Upper lobe of left lung (tissue), 6 donors: ENCODE measurements around the gene PGAM2. TPM values are rescaled to one million over a fixed set of nuclear protein-coding genes. Genes with fewer than 3 reads are reported as not detected.

Experiments used
- ATAC-seq, 2 donors: fragments of 200-7000 bp; cut with Tn5 transposase; one replicate each; pipeline ENCODE4 v1.9.1; 2022; ENCODE audit warnings: mild to moderate bottlenecking in 2 of 2, moderate library complexity in 2 of 2; ENCODE audit not compliant: low FRiP score in 2 of 2
- DNase-seq, 2 donors: peaks; one replicate each; pipeline ENCODE4 v3.0.0-alpha.2; 2019 to 2020
- H3K27ac ChIP-seq, 4 donors: fragments of 200-600 bp; sonication (generic); one replicate each; pipeline ENCODE4 v1.5.1; 2016 to 2019
- H3K27me3 ChIP-seq, 4 donors: fragments of 200-600 bp; sonication (generic); one replicate each; pipeline ENCODE4 v1.5.1; 2017 to 2019
- H3K36me3 ChIP-seq, 4 donors: fragments of 200-600 bp; sonication (generic); one replicate each; pipeline ENCODE4 v1.5.1; 2016 to 2019
- H3K4me1 ChIP-seq, 4 donors: fragments of 200-600 bp; sonication (generic); one replicate each; pipeline ENCODE4 v1.5.1; 2018 to 2019
- H3K4me3 ChIP-seq, 4 donors: fragments of 200-600 bp; sonication (generic); one replicate each; pipeline ENCODE4 v1.5.1; 2017 to 2019; ENCODE audit warnings: mild to moderate bottlenecking in 2 of 4, moderate library complexity in 1 of 4
- H3K9me3 ChIP-seq, 4 donors: fragments of 200-600 bp; sonication (generic); one replicate each; pipeline ENCODE4 v1.5.1; 2018 to 2019
- EP300 ChIP-seq, 4 donors: sonication (generic); formaldehyde crosslinking; IDR thresholded peaks; one replicate each; pipeline ENCODE4 v1.5.1; 2017; ENCODE audit warnings: antibody characterized with exemption in 4 of 4, control low read depth in 2 of 4
- POLR2A ChIP-seq, 4 donors: fragments of 450-650 bp; IDR thresholded peaks; one replicate each; pipeline ENCODE4 v1.5.1; 2016 to 2017; ENCODE audit warnings: antibody characterized with exemption in 4 of 4, mild to moderate bottlenecking in 2 of 4
- POLR2AphosphoS5 ChIP-seq, 2 donors: sonication (generic); formaldehyde crosslinking; IDR thresholded peaks; one replicate each; pipeline ENCODE4 v1.5.1; 2017; ENCODE audit warnings: antibody characterized with exemption in 2 of 2
- WGBS, 2 donors: methylation state at CpG; one replicate each; pipeline ENCODE4 v1.1.5; 2017 to 2018; 5-methylcytosine and 5-hydroxymethylcytosine counted together
- total RNA-seq, 6 donors: library from RNA; depleted of rRNA in 4 of 6; stranded (reverse); fragments of >200 nt in 4 of 6; gene quantifications; one replicate each; pipeline versions ENCODE4 v1.1.0 to v1.2.1, GENCODE V29; 2016 to 2021
- TF ChIP-seq, protein P1 (sequence below), 6 experiments: fragments of 450-650 bp in 4 of 6; fragments of 200-600 bp in 2 of 6; sonication (generic) in 2 of 6; IDR thresholded peaks; one replicate each; pipeline ENCODE4 v1.5.1; 2016 to 2019; ENCODE audit warnings: antibody characterized with exemption in 6 of 6
- donor health status: DM: no; HTN: no; CAD: no; lungs with moderate emphysema.
- donor health status: DM: no; HTN: yes; CAD: no; lungs with severe emphysema.

The PGAM2 gene
- total RNA-seq, 6 donors from 2014 or later, result 0.26 to 0.91 (median 0.75) TPM; not detected in 2

DNA sequence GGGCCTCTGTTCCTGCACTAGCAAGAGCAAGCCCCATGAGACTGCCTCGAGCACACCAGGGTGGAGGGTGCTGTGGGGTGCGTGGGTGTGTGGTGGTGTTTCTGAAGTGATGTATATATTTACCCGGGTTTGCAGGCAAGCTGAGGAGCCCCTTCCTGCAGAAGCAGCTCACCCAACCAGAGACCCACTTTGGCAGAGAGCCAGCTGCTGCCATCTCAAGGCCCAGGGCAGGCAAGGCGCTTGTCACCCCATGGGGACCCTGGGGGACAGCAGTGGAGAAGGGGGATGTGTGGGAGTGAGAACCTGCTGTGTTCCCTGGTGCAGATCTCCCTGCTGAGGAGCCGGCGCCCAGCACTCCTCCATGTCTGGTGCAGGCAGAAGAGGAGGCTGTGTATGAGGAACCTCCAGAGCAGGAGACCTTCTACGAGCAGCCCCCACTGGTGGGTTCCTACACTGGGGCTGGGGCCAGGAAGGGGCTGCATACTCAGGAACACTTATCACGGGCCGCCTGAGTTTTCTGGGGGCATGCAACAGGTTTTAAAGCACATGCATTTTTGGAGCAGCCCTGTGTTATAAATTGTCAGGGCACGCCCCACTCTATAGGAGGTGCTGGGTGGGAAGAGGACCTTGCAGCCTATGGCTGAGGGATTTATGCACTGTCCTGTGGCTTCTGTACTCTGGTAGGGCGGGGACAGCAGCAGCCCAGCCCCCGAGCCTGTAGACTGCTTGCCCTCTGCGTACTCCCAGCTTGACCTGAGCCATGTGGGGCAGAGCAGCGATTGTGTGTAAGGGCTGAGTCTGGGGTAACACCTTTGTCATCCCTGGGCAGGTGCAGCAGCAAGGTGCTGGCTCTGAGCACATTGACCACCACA lies 5.9 kb downstream of the PGAM2 start:
- Histone ChIP-seq H3K9me3 (no peaks in the 10 kb centered on the region), H3K27ac (no peak overlapping the region), H3K36me3 (peaks cover 44 to 83% (median 69%) of the 10 kb centered on the region in 4 donors), H3K4me1 (peaks cover 0 to 8% (median 5%) of the 10 kb centered on the region in 4 donors), H3K4me3 (no peak overlapping the region), H3K27me3 (no peaks in the 10 kb centered on the region)
- 89 to 94% methylated on average over 4 to 14 of the region's 14 CpGs for WGBS, 2 donors
- ATAC-seq (no peak), DNase-seq (peak in 1 of 2 donors; percentile 18)
- TF ChIP-seq POLR2AphosphoS5 (IDR thresholded peaks at IDR 0.05) (no peak), POLR2A (IDR thresholded peaks at IDR 0.05) (no peak), EP300 (IDR thresholded peaks at IDR 0.05) (no peak)
- TF ChIP-seq, protein P1, sequence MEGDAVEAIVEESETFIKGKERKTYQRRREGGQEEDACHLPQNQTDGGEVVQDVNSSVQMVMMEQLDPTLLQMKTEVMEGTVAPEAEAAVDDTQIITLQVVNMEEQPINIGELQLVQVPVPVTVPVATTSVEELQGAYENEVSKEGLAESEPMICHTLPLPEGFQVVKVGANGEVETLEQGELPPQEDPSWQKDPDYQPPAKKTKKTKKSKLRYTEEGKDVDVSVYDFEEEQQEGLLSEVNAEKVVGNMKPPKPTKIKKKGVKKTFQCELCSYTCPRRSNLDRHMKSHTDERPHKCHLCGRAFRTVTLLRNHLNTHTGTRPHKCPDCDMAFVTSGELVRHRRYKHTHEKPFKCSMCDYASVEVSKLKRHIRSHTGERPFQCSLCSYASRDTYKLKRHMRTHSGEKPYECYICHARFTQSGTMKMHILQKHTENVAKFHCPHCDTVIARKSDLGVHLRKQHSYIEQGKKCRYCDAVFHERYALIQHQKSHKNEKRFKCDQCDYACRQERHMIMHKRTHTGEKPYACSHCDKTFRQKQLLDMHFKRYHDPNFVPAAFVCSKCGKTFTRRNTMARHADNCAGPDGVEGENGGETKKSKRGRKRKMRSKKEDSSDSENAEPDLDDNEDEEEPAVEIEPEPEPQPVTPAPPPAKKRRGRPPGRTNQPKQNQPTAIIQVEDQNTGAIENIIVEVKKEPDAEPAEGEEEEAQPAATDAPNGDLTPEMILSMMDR (IDR thresholded peaks at IDR 0.05), result no peak

DNA sequence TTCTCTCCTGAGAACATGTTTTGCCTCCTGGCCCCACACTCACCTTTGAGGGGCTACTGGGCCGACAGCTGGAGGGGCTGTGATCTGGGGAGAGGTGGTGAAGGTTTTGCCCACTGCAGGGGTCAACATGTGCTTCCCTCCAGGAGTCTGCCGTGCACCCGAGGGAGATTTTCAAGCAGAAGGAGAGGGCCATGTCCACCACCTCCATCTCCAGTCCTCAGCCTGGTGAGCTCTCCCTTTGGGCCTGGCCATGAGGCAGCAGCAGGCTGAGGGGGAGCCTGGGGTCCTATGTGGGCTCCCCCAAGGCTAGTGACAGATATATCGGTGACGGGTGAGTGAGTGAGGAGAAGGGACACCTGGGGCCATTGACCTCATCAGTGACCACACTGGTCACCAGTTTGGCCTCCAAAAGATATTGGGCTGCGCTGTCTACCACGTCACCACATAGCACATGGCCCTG lies 6.6 kb downstream of the PGAM2 start:
- Histone ChIP-seq H3K36me3 (peaks cover 44 to 90% (median 75%) of the 10 kb centered on the region in 4 donors), H3K4me1 (peaks cover 0 to 2% (median under 1%) of the 10 kb centered on the region in 4 donors), H3K27me3 (no peaks in the 10 kb centered on the region), H3K9me3 (no peaks in the 10 kb centered on the region), H3K4me3 (no peak overlapping the region), H3K27ac (no peak overlapping the region)
- DNase-seq (peak in 1 of 2 donors; percentile 16), ATAC-seq (no peak)
- TF ChIP-seq, protein P1 (IDR thresholded peaks at IDR 0.05), result no peak
- no peak for TF ChIP-seq EP300 (IDR thresholded peaks at IDR 0.05)
- no peak for TF ChIP-seq POLR2AphosphoS5 (IDR thresholded peaks at IDR 0.05)
- TF ChIP-seq POLR2A (IDR thresholded peaks at IDR 0.05), result no peak
- WGBS, 2 donors, result 93 to 95% methylated on average over 6 to 7 of the region's 7 CpGs

DNA sequence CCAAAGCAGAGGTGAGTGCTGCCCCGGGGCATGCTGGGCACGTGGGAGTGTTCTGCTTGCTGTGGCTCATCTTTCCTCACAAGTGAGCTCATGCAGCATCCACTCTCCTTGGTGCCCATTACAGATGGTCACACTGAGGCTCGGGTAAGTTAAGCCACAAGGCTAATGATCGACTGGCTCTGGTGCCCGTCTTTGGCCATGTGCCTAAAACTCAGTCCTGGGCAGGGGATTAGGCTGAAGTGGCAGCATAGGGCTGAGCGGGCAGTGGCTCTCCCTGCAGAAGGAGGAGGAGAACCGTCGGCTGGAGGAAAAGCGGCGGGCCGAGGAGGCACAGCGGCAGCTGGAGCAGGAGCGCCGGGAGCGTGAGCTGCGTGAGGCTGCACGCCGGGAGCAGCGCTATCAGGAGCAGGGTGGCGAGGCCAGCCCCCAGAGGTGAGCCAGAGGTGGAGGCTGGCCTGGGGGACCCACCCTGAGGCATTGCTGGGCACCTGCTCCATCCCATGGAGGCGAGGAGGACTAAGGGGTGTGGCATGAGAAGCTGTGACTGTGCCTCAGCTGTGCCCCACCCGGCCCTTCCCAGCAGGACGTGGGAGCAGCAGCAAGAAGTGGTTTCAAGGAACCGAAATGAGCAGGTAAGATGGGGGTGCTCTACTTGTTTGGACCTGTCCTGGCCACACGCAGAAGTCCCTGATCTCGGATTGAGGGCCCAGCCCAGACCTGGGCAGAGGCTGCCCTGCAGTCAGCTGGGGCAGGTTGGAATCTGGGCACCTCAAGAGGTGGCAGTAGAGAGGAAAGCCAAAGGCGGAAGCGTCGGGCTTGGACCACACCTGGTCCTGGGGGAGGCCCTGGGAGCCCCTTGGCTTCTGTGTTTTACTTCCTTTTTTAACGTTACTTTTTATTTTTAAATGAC lies 7.3 kb downstream of the PGAM2 start:
- Histone ChIP-seq H3K27me3 (no peaks in the 10 kb centered on the region), H3K36me3 (peaks cover 44 to 93% (median 82%) of the 10 kb centered on the region in 4 donors), H3K27ac (no peak overlapping the region), H3K4me1 (no peaks in the 10 kb centered on the region), H3K9me3 (no peaks in the 10 kb centered on the region), H3K4me3 (no peak overlapping the region)
- TF ChIP-seq EP300 (IDR thresholded peaks at IDR 0.05) (no peak), POLR2AphosphoS5 (IDR thresholded peaks at IDR 0.05) (no peak), POLR2A (IDR thresholded peaks at IDR 0.05) (no peak)
- TF ChIP-seq, protein P1 (IDR thresholded peaks at IDR 0.05), result no peak
- WGBS, 2 donors, result 92% methylated on average over 23 to 30 of the region's 30 CpGs
- DNase-seq (peak; percentile 19 to 66), ATAC-seq (no peak)

DNA sequence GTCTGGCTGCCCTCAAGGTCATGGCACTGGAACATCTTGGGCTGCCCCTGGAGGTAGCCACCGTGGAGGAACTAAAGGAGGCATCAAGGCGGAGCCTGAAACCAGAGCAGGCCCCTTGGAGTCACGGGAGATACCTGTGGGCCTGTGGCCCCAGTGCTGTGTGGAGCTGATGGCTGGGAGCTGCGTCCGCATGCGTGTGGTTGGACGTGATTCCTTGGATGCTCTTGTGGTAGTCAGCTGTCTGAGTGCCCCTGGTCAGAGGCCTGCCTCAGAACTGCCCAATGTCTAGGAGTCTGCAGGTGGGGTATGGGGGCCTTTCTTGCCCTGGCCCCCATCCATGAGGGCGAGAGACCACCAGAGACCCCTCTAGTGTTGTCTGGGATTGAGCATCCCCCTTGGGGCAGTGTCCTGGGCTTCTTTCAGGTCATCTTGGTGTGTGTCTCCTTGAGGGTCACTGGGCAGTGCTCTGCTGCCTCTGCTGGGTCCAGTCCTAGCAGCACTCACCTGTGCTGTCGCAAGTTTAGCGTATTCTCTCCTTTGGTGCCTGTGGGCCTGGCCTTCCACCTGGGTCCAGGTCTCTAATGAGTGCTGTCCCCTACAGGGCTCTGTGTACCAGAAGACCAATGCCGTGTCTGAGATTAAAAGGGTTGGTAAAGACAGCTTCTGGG lies 8.1 kb downstream of the PGAM2 start:
- H3K27ac ChIP-seq, result no peak overlapping the region
- no peaks in the 10 kb centered on the region for H3K27me3 ChIP-seq
- ATAC-seq, result no peak
- H3K4me1 ChIP-seq, result peaks cover 0 to 4% (median 0%) of the 10 kb centered on the region in 4 donors
- no peak for DNase-seq
- H3K36me3 ChIP-seq, result peaks cover 44 to 96% (median 89%) of the 10 kb centered on the region in 4 donors
- no peaks in the 10 kb centered on the region for H3K9me3 ChIP-seq
- H3K4me3 ChIP-seq, result no peak overlapping the region
- WGBS, 2 donors, result 98 to 100% methylated on average over 2 to 10 of the region's 11 CpGs
- TF ChIP-seq POLR2AphosphoS5 (IDR thresholded peaks at IDR 0.05), result no peak
- no peak for TF ChIP-seq EP300 (IDR thresholded peaks at IDR 0.05)
